Head of caudate nucleus (tissue), 42 donors: Measurements from ENCODE around the gene NFKBIZ.

ENCODE experiments used
- DNase-seq, 42 donors: peaks; one replicate each; pipeline versions ENCODE4 v3.0.0 to v3.0.0-alpha.2; 2020 to 2021; ENCODE audit warnings: mixed read lengths in 7 of 42
- intact Hi-C: fragments of 100-400 bp; cut with DNase I; formaldehyde crosslinking; loops from one replicate; pipeline ENCODE4 v1.15.0; 2022

Gene NFKBIZ

GRCh38 chr3:101848754-101849713 lies at the start of gene NFKBIZ:
TSS of gene NFKBIZ (plus strand) at chr3:101849514. CDS start at chr3:101849629, 115 bp downstream.
- intact Hi-C loops, result loop anchor here (5.0 kb wide), 1 partner anchor 172 kb away; the partner anchor contains the start of gene ZBTB11
- peak; percentile 76 to 96 (median 91) for DNase-seq

GRCh38 chr3:101801174-101801573 lies 48.1 kb upstream of the NFKBIZ start:
- DNase-seq, result no peak
- intact Hi-C loops, result loop anchor here (10.0 kb wide), 2 partner anchors 106 to 734 kb away; no protein-coding TSS in a partner anchor

- no peak for DNase-seq
- intact Hi-C loops, result loop anchor here (10.0 kb wide), 2 partner anchors 107 to 733 kb away; no protein-coding TSS in a partner anchor
Measured at GRCh38 chr3:101802179-101802578, 47.1 kb upstream of the NFKBIZ start.

GRCh38 chr3:101803173-101803782 lies 46.0 kb upstream of the NFKBIZ start:
- DNase-seq, result peak in 32 of 42 donors; percentile 23 to 89 (median 68)
- intact Hi-C loops, result loop anchor here (10.0 kb wide), 2 partner anchors 108 to 732 kb away; no protein-coding TSS in a partner anchor

DNA sequence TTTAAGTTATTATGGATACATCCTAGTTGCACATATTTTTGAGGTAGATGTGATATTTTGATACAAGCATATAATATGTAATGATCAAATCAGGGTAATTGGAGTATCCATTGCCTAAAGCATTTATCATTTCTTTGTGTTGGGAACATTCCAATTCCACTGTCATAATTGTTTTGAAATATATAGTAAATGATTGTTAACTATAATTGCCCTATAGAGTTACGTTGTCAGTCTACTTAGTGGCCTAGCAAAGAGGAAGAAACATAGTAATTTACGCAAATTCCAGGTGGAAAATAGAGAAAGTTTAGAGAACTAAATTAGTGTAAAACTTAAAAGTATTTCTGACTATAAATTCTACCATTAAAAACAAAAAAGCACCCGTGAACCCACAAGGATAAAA lies 45.4 kb upstream of the NFKBIZ start:
- DNase-seq, result no peak
- intact Hi-C loops, result loop anchor here (10.0 kb wide), 2 partner anchors 109 to 731 kb away; no protein-coding TSS in a partner anchor

DNA sequence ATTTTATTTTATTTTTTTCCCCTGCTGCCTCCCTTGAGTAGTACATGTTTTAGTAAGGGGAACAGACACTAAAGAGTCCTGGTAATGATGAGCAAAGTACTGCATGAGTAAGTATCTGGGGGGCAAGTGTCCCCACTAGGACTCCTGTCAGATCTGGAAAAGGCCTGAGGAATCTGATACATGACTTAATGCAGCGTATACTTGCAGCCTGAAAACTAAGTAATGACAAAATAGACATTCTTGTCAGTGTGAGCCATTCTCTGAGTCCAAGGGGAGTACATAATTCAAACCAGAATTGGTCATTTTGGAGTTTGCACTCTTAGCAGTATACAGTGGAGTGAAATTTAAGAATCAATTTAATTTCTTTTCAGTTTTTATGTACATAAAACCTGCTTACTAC lies 42.8 kb upstream of the NFKBIZ start:
- intact Hi-C loops, result loop anchor here (5.0 to 10.0 kb wide), 3 partner anchors 112 to 728 kb away; no protein-coding TSS in a partner anchor
- no peak for DNase-seq

GRCh38 chr3:101807888-101808287 lies 41.4 kb upstream of the NFKBIZ start:
- intact Hi-C loops, result loop anchor here (5.0 to 10.0 kb wide), 3 partner anchors 113 to 727 kb away; no protein-coding TSS in a partner anchor
- DNase-seq, result no peak

DNA sequence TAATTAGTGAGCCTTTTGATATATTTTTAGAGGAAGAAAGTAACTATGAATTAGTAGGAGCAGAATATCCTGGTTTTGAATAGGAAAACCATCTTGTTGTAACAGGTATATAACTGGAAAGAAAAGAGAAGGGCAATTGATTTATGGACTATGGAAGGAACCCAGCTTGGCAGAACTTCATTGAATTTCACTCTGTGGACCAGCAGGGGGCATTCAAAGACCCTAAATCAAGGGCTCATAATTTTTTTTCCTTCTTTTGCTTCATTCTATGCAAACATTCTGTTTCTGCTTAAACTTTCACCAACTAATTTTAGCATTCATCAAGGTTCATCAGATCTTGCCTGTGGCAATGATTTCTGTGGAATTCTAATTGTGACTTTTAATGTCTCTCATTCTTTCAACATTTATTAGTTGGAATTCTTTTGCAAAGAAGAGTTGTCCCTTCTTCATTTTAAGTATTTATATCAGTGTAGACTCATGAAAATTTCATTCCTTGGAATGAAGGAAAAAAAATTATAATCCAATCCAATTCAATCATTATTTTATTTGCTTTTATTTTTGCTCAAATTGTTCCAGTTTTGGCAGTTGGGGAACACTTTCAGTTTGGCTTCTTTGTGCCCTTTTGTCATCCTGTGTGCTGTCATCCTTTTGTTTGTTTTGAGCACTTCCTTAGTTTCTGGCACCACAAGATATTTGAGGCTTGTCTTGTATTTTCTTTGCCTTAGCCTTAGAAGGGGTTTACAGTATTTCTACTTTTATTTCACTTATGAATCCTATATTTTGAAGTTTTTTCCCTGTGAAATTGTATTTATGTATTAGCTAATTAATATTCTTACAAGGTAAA lies 39.9 kb upstream of the NFKBIZ start:
- intact Hi-C loops, result loop anchor here (5.0 to 10.0 kb wide), 3 partner anchors 115 to 725 kb away; no protein-coding TSS in a partner anchor
- peak in 17 of 42 donors; percentile 3 to 78 (median 28) for DNase-seq

- no peak for DNase-seq
Measured at GRCh38 chr3:101810022-101810418, 39.3 kb upstream of the NFKBIZ start.

DNA sequence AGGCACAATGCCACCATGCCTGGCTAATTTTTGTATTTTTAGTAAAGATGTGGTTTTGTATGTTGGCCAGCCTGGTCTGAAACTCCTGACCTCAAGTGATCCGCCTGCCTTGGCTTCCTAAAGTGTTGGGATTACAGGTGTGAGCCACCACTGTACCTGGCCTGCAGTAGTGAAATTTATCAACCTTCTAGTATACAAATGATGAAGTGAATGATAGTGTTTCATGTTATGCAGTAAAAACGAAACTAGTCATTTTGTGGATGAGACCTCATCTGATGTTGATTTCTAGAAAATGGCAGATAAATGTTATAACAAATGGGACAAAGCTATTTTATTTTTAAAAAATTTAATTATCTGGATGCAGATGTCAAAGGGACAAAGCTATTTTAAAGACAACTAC lies 37.4 kb upstream of the NFKBIZ start:
- intact Hi-C loops, result no loop called here
- DNase-seq, result no peak

More at GRCh38 chr3:101810022-101810418, 39.3 kb upstream of the NFKBIZ start:
- intact Hi-C loops, result no loop called here

GRCh38 chr3:101812895-101813294 lies 36.4 kb upstream of the NFKBIZ start:
- intact Hi-C loops, result no loop called here
- no peak for DNase-seq

DNA sequence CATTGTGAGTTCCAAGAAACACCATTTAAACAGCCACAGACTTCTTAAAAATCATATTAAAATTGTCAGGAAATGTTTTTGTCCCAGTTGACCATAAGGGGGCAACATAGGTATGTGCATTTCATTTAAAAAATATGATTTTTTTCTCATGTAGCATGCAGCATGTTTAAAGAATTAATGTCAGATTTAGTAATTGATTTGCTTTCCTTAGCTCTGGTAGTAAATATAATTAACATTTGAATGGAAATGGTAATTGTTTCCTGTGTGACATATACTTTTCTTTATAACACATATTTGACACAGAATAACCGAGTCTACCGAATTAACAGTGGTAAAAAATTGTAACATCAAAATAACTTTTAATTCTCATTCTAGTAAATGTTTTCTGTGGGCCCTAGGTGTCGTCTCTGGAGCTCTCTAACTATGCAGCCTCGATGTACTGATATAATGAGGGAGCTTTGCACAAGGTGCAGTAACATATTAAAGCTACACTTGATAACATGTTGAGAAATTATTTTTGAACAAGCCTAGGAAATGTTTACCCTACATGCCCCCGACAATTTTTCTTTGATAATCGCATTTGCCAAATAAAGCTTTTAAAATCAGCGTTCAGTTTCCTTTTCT lies 35.4 kb upstream of the NFKBIZ start:
- intact Hi-C loops, result no loop called here
- no peak for DNase-seq

DNA sequence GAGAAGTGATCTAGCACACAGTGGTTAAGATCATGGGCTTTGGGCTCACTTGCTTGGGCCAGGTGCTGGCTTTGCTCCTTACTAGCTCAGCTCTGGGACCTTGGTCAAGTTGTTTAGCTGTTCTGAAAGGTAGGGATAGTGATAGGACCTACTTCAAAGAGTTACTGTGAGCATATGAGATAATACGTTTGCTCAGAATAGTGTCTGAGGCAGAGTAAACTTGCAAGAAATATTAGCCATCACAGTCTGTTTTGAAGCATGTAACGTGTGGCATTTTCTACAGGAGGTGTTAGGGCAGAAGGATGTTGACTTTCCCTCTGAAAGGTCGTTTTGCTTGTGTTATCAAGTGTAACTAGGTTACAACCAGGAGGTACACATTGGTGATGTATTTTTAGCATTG lies 34.5 kb upstream of the NFKBIZ start:
- DNase-seq, result no peak
- intact Hi-C loops, result no loop called here

GRCh38 chr3:101816215-101817149 lies 32.8 kb upstream of the NFKBIZ start:
- DNase-seq, result no peak
- intact Hi-C loops, result no loop called here

- DNase-seq, result no peak
- intact Hi-C loops, result no loop called here
Measured at GRCh38 chr3:101817992-101818391, 31.3 kb upstream of the NFKBIZ start.

DNA sequence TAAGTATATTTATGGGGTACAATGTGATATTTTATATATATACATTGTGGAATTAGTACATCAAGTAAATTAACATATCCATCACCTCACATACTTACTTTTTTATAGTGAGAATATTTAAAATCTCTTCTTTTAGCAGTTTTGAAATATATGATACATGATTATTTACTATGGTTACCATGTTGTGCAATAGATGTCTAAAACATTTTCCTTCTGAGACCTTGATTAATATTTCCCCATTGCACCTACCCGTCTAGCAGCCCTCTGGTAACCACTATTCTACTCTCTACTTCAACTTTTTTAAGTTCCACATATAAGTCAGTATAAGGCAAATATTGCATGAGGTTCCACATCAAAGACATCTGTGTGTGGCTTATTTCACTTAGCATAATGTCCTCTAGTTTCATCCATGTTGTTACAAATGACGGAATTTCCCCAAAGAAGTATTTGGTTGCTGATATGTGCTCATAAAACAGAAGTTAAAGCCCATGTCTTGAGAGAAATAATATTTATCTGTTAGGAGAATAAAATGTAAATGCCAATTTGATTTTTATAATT lies 29.6 kb upstream of the NFKBIZ start:
- intact Hi-C loops, result no loop called here
- DNase-seq, result no peak

DNA sequence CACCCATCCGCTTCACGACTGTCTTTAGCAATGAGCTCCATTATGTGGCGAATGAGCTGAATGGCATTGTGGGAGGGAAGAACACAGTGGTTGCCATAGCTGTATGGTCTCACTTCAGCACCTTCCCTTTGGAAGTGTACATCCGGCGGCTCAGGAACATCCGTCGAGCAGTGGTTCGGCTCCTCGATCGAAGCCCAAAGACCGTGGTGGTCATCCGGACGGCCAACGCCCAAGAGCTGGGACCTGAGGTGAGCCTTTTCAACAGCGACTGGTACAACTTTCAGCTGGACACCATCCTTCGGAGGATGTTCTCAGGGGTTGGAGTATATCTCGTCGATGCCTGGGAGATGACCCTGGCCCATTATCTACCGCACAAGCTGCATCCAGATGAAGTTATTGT lies 27.8 kb upstream of the NFKBIZ start:
- no peak for DNase-seq
- intact Hi-C loops, result no loop called here
